Sigmoid colon (tissue), 7 donors: Measurements from ENCODE around the gene POU2F3. TPM values are rescaled to one million over a fixed set of nuclear protein-coding genes. Genes with fewer than 3 reads are reported as not detected.

ENCODE experiments used
- DNase-seq: peaks from one replicate; pipeline ENCODE4 v3.0.0-alpha.2; 2019
- H3K27ac ChIP-seq, 4 donors: fragments of 200-600 bp; sonication (generic); one replicate each; pipeline ENCODE4 v1.5.1; 2016 to 2019; ENCODE audit warnings: mild to moderate bottlenecking in 1 of 4
- H3K27me3 ChIP-seq, 3 donors: fragments of 200-600 bp; sonication (generic); one replicate each; pipeline ENCODE4 v1.5.1; 2019; ENCODE audit warnings: mild to moderate bottlenecking in 1 of 3
- H3K36me3 ChIP-seq, 4 donors: fragments of 200-600 bp; sonication (generic); one replicate each; pipeline ENCODE4 v1.5.1; 2016 to 2019
- H3K4me1 ChIP-seq, 4 donors: fragments of 200-600 bp; sonication (generic); one replicate each; pipeline ENCODE4 v1.5.1; 2017 to 2019
- H3K4me3 ChIP-seq, 4 donors: fragments of 200-600 bp; sonication (generic); one replicate each; pipeline ENCODE4 v1.5.1; 2017 to 2019; ENCODE audit warnings: mild to moderate bottlenecking in 2 of 4, moderate library complexity in 1 of 4
- H3K9me3 ChIP-seq, 4 donors: fragments of 200-600 bp in 3 of 4; sonication (generic) in 3 of 4; one replicate each; pipeline versions ENCODE4 v1.5.1 to v1.6.1; 2013 to 2019
- CTCF ChIP-seq, 4 experiments: fragments of 450-650 bp in 3 of 4; fragments of 200-600 bp in 1 of 4; IDR thresholded peaks; one replicate each; pipeline ENCODE4 v1.5.1; 2016 to 2019; ENCODE audit warnings: antibody characterized with exemption in 4 of 4, mild to moderate bottlenecking in 3 of 4, moderate library complexity in 2 of 4
- EP300 ChIP-seq, 4 donors: sonication (generic); formaldehyde crosslinking; IDR thresholded peaks; one replicate each; pipeline ENCODE4 v1.6.1; 2017; ENCODE audit warnings: antibody characterized with exemption in 4 of 4
- POLR2A ChIP-seq, 2 donors: fragments of 450-650 bp; IDR thresholded peaks; one replicate each; pipeline ENCODE4 v1.6.1; 2016; ENCODE audit warnings: antibody characterized with exemption in 2 of 2, mild to moderate bottlenecking in 2 of 2, moderate library complexity in 2 of 2
- POLR2AphosphoS5 ChIP-seq, 4 donors: sonication (generic); formaldehyde crosslinking; IDR thresholded peaks; one replicate each; pipeline ENCODE4 v1.6.1; 2017; ENCODE audit warnings: antibody characterized with exemption in 4 of 4
- WGBS, 2 donors: extraction: QIAGEN DNeasy Blood & Tissue Kit; methylation state at CpG; one replicate each; pipeline ENCODE4 v1.1.7; 2013; 5-methylcytosine and 5-hydroxymethylcytosine counted together
- intact Hi-C: fragments of 100-400 bp; cut with DNase I; formaldehyde crosslinking; loops from one replicate; pipeline ENCODE4 v1.15.1; 2023
- polyA plus RNA-seq, 3 donors: library from polyadenylated mRNA; stranded (reverse); fragments of 200-250 nt; gene quantifications; one replicate each; pipeline ENCODE4 v1.2.3, GENCODE V29; 2013
- total RNA-seq, 4 donors: library from RNA; depleted of rRNA; stranded (reverse); fragments of >200 nt; gene quantifications; one replicate each; pipeline ENCODE4 v1.1.0, GENCODE V29; 2016
- donor health status: healthy with polysubstance abuse.
- donor health status: Bipolar disorder and iron deficiency.
- donor health status: healthy.

The POU2F3 gene
- total and polyA plus RNA-seq, 7 donors: 0.92 to 1.8 (median 1.3) TPM; not detected in 4

GRCh38 chr11:120233207-120233803 is 6.6 kb upstream of the POU2F3 start:
- Histone ChIP-seq H3K27ac (no peak overlapping the region), H3K4me1 (no peaks in the 10 kb centered on the region), H3K27me3 (peaks cover 0 to 16% (median 6%) of the 10 kb centered on the region in 3 donors), H3K4me3 (no peak overlapping the region), H3K9me3 (no peaks in the 10 kb centered on the region), H3K36me3 (no peaks in the 10 kb centered on the region)
- intact Hi-C loops: no loop called here
- 40 to 74% methylated on average over 9 of the region's 9 CpGs for WGBS, 2 donors
- DNase-seq: no peak
- TF ChIP-seq CTCF (IDR thresholded peaks at IDR 0.05) (no peak), POLR2A (IDR thresholded peaks at IDR 0.05) (no peak), POLR2AphosphoS5 (IDR thresholded peaks at IDR 0.05) (no peak), EP300 (IDR thresholded peaks at IDR 0.05) (no peak)

- H3K36me3 ChIP-seq: no peaks in the 10 kb centered on the region
- TF ChIP-seq POLR2A (IDR thresholded peaks at IDR 0.05) (no peak), CTCF (IDR thresholded peaks at IDR 0.05) (peak in 3 of 4 experiments; percentile 52 to 69 (median 61)), EP300 (IDR thresholded peaks at IDR 0.05) (no peak), POLR2AphosphoS5 (IDR thresholded peaks at IDR 0.05) (no peak)
- H3K9me3 ChIP-seq: no peaks in the 10 kb centered on the region
- no peak overlapping the region for H3K4me3 ChIP-seq
- H3K27me3 ChIP-seq: peaks cover 10 to 29% (median 14%) of the 10 kb centered on the region in 3 donors
- H3K4me1 ChIP-seq: peaks cover 0 to 6% (median 5%) of the 10 kb centered on the region in 4 donors
- WGBS, 2 donors: 12 to 17% methylated on average over 8 of the region's 8 CpGs
- DNase-seq: no peak
- H3K27ac ChIP-seq: no peak overlapping the region
- intact Hi-C loops: loop anchor here (2.0 kb wide), 1 partner anchor 68 kb away; no protein-coding TSS in a partner anchor
Observed at GRCh38 chr11:120235024-120235628, 4.8 kb upstream of the POU2F3 start.

GRCh38 chr11:120236169-120237107 is 3.5 kb upstream of the POU2F3 start:
- Histone ChIP-seq H3K9me3 (no peaks in the 10 kb centered on the region), H3K4me1 (peaks cover 0 to 10% (median 8%) of the 10 kb centered on the region in 4 donors), H3K36me3 (no peaks in the 10 kb centered on the region), H3K4me3 (no peak overlapping the region), H3K27ac (no peak overlapping the region), H3K27me3 (peaks cover 20 to 42% (median 27%) of the 10 kb centered on the region in 3 donors)
- DNase-seq: no peak
- 46 to 53% methylated on average over 5 of the region's 5 CpGs for WGBS, 2 donors
- TF ChIP-seq EP300 (IDR thresholded peaks at IDR 0.05) (no peak), POLR2AphosphoS5 (IDR thresholded peaks at IDR 0.05) (no peak), POLR2A (IDR thresholded peaks at IDR 0.05) (no peak), CTCF (IDR thresholded peaks at IDR 0.05) (no peak)
- intact Hi-C loops: no loop called here

- intact Hi-C loops: no loop called here
- peaks cover 0 to 10% (median 8%) of the 10 kb centered on the region in 4 donors for H3K4me1 ChIP-seq
- H3K27ac ChIP-seq: no peak overlapping the region
- WGBS, 2 donors: 77 to 83% methylated on average over 11 of the region's 11 CpGs
- H3K27me3 ChIP-seq: peaks cover 20 to 57% (median 41%) of the 10 kb centered on the region in 3 donors
- no peaks in the 10 kb centered on the region for H3K9me3 ChIP-seq
- no peak for TF ChIP-seq POLR2A (IDR thresholded peaks at IDR 0.05)
- no peak for TF ChIP-seq CTCF (IDR thresholded peaks at IDR 0.05)
- no peak for TF ChIP-seq POLR2AphosphoS5 (IDR thresholded peaks at IDR 0.05)
- no peak for TF ChIP-seq EP300 (IDR thresholded peaks at IDR 0.05)
- H3K36me3 ChIP-seq: no peaks in the 10 kb centered on the region
- DNase-seq: no peak
- no peak overlapping the region for H3K4me3 ChIP-seq
Observed at GRCh38 chr11:120238968-120239620, 846 bp upstream of the POU2F3 start.
